ENCODE data around the gene ORC5.
"Not testable (repeated sequence)": the region's sequence is repeated elsewhere in the genome, so short reads cannot be mapped to it uniquely, and the experiment has no call there.

The ORC5 gene

GRCh38 chr7:104207731-104208420 lies at the start of gene ORC5:
ORC5 (minus strand) TSS chr7:104208013; CDS start chr7:104207904, 109 bp downstream.
- peak; percentile 94 for DNase-seq

GRCh38 chr7:104255616-104256015 lies 47.8 kb upstream of the ORC5 start:
- peak; percentile 32 for DNase-seq

GRCh38 chr7:104255194-104255593 lies 47.4 kb upstream of the ORC5 start:
- peak; percentile 47 for DNase-seq

GRCh38 chr7:104254696-104255095 lies 46.9 kb upstream of the ORC5 start:
- DNase-seq, result no peak

GRCh38 chr7:104252409-104253134 lies 44.8 kb upstream of the ORC5 start:
- DNase-seq, result no peak

GRCh38 chr7:104242638-104243037 lies 34.8 kb upstream of the ORC5 start:
- DNase-seq, result no peak

GRCh38 chr7:104241538-104242209 lies 33.9 kb upstream of the ORC5 start:
- DNase-seq, result no peak

DNA sequence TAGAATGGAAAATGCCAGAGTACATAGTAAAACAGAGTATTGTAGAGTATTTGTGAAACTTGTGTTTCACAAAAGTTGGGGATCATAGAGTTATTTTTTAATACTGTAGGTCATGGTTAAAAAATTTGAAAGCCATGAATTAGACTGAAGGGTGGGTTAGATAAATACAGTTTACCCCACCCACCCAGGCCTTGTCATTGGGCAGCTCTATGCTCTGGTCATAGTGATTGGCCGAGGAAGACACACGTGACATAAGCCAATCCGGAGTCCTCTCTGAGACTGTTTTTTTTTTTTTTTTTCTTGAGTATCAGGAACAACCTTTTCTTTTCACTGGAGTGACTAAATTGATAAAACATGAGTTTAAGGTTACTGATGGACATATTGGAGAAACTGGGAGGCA lies 33.3 kb upstream of the ORC5 start:
- DNase-seq, result no peak

GRCh38 chr7:104240401-104240800 lies 32.6 kb upstream of the ORC5 start:
- DNase-seq, result peak; percentile 67

DNA sequence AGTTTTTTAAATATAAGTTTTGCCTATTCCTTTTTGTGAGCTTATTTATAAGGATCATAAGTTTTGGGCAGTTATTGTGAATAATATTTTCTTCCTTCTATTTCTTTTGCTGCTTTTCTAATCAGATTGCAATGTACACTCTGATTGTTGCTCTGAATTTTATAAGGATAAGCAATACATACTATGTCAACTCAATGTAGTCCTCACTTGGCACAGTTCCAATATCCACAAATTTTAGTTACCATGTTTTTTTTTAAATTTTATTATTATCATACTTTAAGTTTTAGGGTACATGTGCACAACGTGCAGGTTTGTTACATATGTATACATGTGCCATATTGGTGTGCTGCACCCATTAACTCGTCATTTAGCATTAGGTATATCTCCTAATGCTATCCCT lies 27.2 kb upstream of the ORC5 start:
- DNase-seq, result not testable (repeated sequence)

DNA sequence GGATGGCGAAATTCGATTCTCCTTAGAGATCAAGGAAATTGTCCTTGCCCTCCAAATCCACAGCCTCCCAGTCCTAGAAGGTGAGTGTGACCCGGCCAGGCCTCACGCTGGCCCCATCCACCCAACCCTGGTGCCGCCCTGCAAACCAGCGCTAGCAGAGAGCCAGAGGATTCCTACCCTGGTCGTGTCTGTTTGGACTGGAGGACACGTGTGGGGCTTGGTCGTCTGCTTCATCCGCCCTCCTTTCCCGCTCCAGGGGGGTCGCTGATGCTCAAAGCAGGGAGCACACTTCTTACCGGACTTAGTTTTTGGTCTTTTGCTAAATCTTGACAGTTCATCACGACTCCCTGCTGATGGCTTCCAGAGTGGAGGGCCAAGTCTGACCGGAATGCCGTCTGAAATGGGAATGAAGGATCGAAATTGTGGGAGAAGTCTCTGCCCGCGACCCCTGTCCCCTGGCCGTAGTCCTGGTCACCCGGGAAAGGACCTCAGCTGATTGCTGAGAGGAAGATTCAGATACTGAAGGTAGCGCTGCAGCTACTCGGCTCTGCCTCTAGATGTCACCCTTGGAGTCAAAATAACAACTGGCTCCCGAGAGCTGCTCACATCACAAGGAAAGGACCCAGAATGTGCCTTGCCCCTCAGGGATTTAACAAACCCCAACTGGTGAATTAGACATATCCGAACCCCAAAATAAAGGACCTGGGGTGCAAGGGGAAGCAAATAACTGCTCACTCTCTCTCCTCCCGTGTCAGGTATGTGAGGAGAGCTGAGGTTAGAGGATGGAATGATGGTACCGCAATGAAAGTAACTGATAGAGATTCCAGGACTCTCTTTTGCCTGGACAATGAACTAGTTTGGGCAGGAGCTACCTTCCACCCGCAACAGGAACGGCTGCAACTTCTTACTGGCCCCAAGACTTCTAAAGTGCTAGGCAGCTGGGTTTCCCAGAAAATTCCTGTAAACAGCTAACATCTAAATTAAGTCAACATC lies 23.5 kb upstream of the ORC5 start:
- DNase-seq, result peak; percentile 86

GRCh38 chr7:104230606-104231005 lies 22.8 kb upstream of the ORC5 start:
- DNase-seq, result no peak

DNA sequence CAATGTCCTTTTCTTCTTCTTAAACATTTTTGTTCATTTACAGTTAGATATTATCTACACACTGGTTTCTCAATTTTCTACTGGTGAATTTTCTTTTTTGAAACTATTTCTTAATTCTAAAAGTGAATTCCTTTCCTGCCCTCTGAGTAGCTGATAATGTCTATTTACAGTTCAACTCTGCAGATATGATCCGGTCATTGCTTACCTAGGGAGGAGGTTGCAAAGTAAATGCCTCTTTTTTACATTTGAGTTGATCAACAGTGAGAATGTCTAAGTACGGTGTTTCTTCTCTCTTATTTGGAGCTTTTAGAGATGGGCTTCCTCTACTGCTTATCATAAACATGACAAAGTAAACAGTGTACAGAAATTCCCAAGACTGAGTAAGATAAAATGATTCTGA lies 20.6 kb upstream of the ORC5 start:
- no peak for DNase-seq

DNA sequence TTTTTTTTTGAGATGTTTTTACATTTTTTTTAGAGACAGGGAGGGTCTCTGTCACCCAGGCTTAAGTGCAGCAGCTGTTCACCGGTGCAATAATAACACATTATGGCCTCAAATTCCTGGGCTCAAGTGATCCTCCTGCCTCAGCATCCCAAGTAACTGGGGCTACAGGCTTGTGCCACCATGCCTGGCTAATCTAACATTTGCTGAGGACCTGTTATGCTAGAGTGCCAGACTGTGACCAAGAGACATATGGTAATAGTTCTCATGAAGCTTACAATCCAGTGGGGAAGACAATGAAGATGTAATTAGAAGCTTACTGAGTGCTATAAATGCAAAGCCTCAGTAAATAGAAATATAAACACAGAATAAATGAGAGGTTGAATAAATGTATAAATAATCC lies 17.6 kb upstream of the ORC5 start:
- no peak for DNase-seq

GRCh38 chr7:104217620-104218019 lies 9.8 kb upstream of the ORC5 start:
- DNase-seq, result no peak

DNA sequence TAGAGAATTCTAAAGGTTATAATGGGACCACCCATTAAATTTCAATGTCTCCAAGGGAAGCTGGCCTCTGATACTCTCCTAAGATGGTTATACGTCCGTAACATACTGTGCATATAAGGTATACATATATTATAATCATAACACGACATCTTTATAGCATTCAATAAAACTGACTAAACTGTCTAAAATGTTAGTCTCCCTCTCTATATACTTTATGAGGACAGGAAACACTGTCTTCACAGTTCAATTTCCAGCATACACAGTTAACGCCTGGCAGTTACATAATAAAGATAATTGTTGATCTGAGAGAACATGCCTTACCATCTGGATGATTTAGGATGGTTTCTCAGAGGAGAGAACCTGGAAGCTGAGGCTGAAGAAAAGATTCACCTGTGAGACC lies 1.2 kb upstream of the ORC5 start:
- no peak for DNase-seq

- no peak for DNase-seq
Measured at GRCh38 chr7:104208421-104208780, 588 bp upstream of the ORC5 start.

DNA sequence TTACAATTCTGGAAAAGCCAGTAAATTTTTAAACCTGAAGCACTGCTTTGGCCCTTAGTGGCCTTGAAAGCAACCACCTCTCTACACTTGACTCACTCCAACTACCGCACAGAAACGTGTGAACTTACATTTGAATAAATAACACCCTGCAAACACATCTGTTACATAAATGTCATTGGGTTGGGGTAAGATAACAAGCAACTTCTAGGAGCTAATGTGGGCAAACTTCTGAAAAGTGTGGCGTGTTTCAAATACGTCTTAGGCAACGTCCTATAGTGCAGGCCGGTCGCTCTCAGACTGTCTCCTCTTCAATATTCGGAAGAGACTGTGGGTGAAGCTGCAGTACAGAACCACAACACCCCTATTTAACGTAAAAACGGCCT lies 474 bp downstream of the ORC5 start:
- DNase-seq, result no peak

DNA sequence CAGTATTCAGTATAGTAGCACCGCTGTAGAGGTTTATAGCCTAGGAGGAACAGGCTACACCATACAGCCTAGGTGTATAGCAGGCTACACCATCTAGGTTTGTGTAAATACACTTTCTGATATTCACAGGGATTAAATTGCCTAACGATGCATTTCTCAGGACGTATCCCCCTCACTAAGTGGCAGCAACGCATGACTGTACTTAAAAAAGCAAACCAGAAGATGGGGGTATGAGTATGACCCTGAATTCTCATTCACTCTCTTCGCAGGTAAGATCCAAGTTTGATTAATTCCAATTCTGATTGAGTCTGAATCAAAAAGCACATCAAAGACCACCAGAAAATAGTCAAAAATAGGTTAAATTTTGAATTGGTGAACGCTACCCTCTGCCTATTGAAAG lies 972 bp downstream of the ORC5 start:
- DNase-seq, result no peak

GRCh38 chr7:104198673-104199278 lies 9.0 kb downstream of the ORC5 start:
- no peak for DNase-seq

DNA sequence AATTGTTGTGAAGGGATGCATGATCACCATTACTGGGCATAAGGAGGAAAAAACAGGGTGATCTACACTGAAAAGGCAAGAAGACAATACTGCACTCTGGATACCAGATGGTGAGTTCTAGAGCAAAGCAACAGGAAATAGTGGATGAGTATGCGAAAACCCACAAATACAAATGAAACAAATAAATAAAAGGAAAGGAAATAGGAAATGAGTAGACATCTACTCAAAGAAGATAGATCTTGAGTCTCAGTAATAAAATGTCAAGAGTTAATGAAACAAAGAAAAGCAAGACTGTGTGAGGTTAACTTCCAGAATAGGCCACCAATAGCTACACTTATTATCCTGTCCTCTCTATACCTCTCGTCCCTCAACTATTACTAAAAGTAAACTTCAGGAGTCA lies 11.7 kb downstream of the ORC5 start:
- DNase-seq, result no peak

DNA sequence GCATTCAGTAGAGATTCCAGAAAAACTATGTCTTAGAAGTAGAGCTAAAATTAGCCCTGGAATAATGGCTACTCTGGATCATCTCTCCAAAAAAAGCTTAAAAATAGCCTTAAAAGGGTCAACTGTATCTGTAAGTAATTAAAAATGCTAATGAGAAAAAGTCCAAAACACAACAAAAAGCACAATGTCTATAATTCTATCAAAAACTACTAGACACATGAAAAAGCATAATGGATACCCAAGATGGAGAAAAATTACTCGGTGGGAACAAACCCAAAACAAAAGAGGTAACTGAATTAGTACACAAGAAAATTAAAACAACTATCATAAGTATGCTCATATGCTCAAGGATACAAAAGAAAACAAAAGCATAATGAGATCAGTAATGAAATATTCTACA lies 15.4 kb downstream of the ORC5 start:
- no peak for DNase-seq

DNA sequence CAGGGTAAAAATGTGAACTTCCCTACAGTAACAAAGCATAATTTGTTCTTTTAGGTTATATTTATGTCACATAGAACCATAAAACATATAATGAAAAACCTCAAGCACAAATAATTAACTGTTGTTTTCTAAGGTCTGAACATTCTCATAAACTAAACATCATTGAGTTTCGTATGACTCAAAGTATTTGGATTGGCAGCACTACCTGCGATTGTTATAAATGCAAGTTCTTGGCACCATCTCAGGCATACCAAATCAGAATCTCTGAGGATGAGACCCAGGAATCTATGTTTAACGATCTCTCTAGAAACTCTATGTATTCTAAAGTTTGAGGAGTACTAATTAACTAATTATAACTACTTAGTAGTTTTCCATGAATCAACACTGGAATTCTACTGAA lies 22.5 kb downstream of the ORC5 start:
- DNase-seq, result no peak

Measured in retina (tissue), 1 donor.